Effector memory CD4-positive, alpha-beta T cell (primary cell): ENCODE data around the gene PPP3R1.

ENCODE experiments used
- DNase-seq, 3 donors: peaks; one replicate each; pipeline ENCODE4 v3.0.0-alpha.2; 2020
- H3K27ac ChIP-seq: 2 replicates; pipeline ENCODE4 v1.7.0; 2013; ENCODE audit warnings: mild to moderate bottlenecking, low read length, moderate library complexity; ENCODE audit not compliant: insufficient read depth, poor library complexity, severe bottlenecking
- H3K27me3 ChIP-seq: replicated peaks from 2 replicates; pipeline ENCODE4 v1.7.0; 2013; ENCODE audit warnings: mild to moderate bottlenecking, low read length; ENCODE audit not compliant: insufficient read depth, control insufficient read depth, poor library complexity, severe bottlenecking
- H3K36me3 ChIP-seq: 2 replicates; pipeline ENCODE4 v1.7.0; 2013; ENCODE audit warnings: mild to moderate bottlenecking, low read length, moderate library complexity; ENCODE audit not compliant: control insufficient read depth, insufficient read depth
- H3K4me1 ChIP-seq: 2 replicates; pipeline ENCODE4 v1.7.0; 2013; ENCODE audit warnings: low read length, mild to moderate bottlenecking; ENCODE audit not compliant: control insufficient read depth, insufficient read depth, poor library complexity, severe bottlenecking
- H3K4me3 ChIP-seq: 2 replicates; pipeline ENCODE4 v1.7.0; 2013; ENCODE audit warnings: low read length, low read depth, mild to moderate bottlenecking; ENCODE audit not compliant: insufficient read depth, poor library complexity, severe bottlenecking
- H3K9me3 ChIP-seq: 2 replicates; pipeline ENCODE4 v1.7.0; 2013; ENCODE audit warnings: mild to moderate bottlenecking, low read length, moderate library complexity; ENCODE audit not compliant: control insufficient read depth

Gene PPP3R1

GRCh38 chr2:68248361-68248760 lies 4.0 kb downstream of the PPP3R1 start:
- no peaks in the 10 kb centered on the region for H3K9me3 ChIP-seq
- no peak overlapping the region for H3K4me3 ChIP-seq
- H3K27me3 ChIP-seq = no peaks in the 10 kb centered on the region
- no peak overlapping the region for H3K27ac ChIP-seq
- no peaks in the 10 kb centered on the region for H3K36me3 ChIP-seq
- H3K4me1 ChIP-seq = peaks cover 50% of the 10 kb centered on the region
- no peak for DNase-seq

GRCh38 chr2:68246396-68246795 lies 5.9 kb downstream of the PPP3R1 start:
- Histone ChIP-seq H3K4me3 (no peak overlapping the region), H3K36me3 (no peaks in the 10 kb centered on the region), H3K27ac (no peak overlapping the region), H3K4me1 (peaks cover 46% of the 10 kb centered on the region), H3K27me3 (no peaks in the 10 kb centered on the region), H3K9me3 (no peaks in the 10 kb centered on the region)
- DNase-seq = no peak

GRCh38 chr2:68245672-68246071 lies 6.7 kb downstream of the PPP3R1 start:
- Histone ChIP-seq H3K27me3 (no peaks in the 10 kb centered on the region), H3K27ac (no peak overlapping the region), H3K9me3 (no peaks in the 10 kb centered on the region), H3K4me3 (no peak overlapping the region), H3K4me1 (peaks cover 46% of the 10 kb centered on the region), H3K36me3 (no peaks in the 10 kb centered on the region)
- no peak for DNase-seq

- Histone ChIP-seq H3K27ac (no peak overlapping the region), H3K4me3 (no peak overlapping the region), H3K27me3 (no peaks in the 10 kb centered on the region), H3K4me1 (peaks cover 43% of the 10 kb centered on the region), H3K36me3 (no peaks in the 10 kb centered on the region), H3K9me3 (no peaks in the 10 kb centered on the region)
- no peak for DNase-seq
Observed at GRCh38 chr2:68245066-68245465, 7.3 kb downstream of the PPP3R1 start.

GRCh38 chr2:68244456-68244855 lies 7.9 kb downstream of the PPP3R1 start:
- Histone ChIP-seq H3K27ac (no peak overlapping the region), H3K4me1 (peaks cover 37% of the 10 kb centered on the region), H3K4me3 (no peak overlapping the region), H3K9me3 (no peaks in the 10 kb centered on the region), H3K36me3 (no peaks in the 10 kb centered on the region), H3K27me3 (no peaks in the 10 kb centered on the region)
- no peak for DNase-seq

- peaks cover 18% of the 10 kb centered on the region for H3K4me1 ChIP-seq
Observed at GRCh38 chr2:68241732-68242131, 10.6 kb downstream of the PPP3R1 start.

GRCh38 chr2:68240446-68240845 lies 11.9 kb downstream of the PPP3R1 start:
- H3K36me3 ChIP-seq = no peaks in the 10 kb centered on the region
- H3K9me3 ChIP-seq = no peaks in the 10 kb centered on the region
- no peaks in the 10 kb centered on the region for H3K27me3 ChIP-seq
- H3K4me1 ChIP-seq = peaks cover 10% of the 10 kb centered on the region
- no peak overlapping the region for H3K4me3 ChIP-seq
- DNase-seq = no peak
- no peak overlapping the region for H3K27ac ChIP-seq

More at GRCh38 chr2:68241732-68242131, 10.6 kb downstream of the PPP3R1 start:
- no peaks in the 10 kb centered on the region for H3K27me3 ChIP-seq
- H3K4me3 ChIP-seq = no peak overlapping the region
- no peak overlapping the region for H3K27ac ChIP-seq
- no peak for DNase-seq
- H3K36me3 ChIP-seq = no peaks in the 10 kb centered on the region
- no peaks in the 10 kb centered on the region for H3K9me3 ChIP-seq

GRCh38 chr2:68238955-68239822 lies 13.1 kb downstream of the PPP3R1 start:
- H3K36me3 ChIP-seq = no peaks in the 10 kb centered on the region
- H3K4me3 ChIP-seq = no peak overlapping the region
- H3K9me3 ChIP-seq = no peaks in the 10 kb centered on the region
- H3K27ac ChIP-seq = no peak overlapping the region
- DNase-seq = no peak
- H3K4me1 ChIP-seq = peaks cover 15% of the 10 kb centered on the region
- H3K27me3 ChIP-seq = no peaks in the 10 kb centered on the region

- Histone ChIP-seq H3K36me3 (no peaks in the 10 kb centered on the region), H3K4me3 (no peak overlapping the region), H3K4me1 (peaks cover 17% of the 10 kb centered on the region), H3K9me3 (no peaks in the 10 kb centered on the region), H3K27me3 (no peaks in the 10 kb centered on the region), H3K27ac (no peak overlapping the region)
- no peak for DNase-seq
Observed at GRCh38 chr2:68237976-68238580, 14.3 kb downstream of the PPP3R1 start.

GRCh38 chr2:68237404-68237803 lies 14.9 kb downstream of the PPP3R1 start:
- no peak for DNase-seq
- Histone ChIP-seq H3K9me3 (no peaks in the 10 kb centered on the region), H3K27ac (no peak overlapping the region), H3K27me3 (no peaks in the 10 kb centered on the region), H3K36me3 (no peaks in the 10 kb centered on the region), H3K4me1 (peaks cover 17% of the 10 kb centered on the region), H3K4me3 (no peak overlapping the region)
